GM12891 (cell line): ENCODE data around the gene SLX4IP.

Source experiments
- POLR2A ChIP-seq: IDR thresholded peaks from 2 replicates; pipeline ENCODE4 v1.6.1; 2011; ENCODE audit warnings: low read depth, low read length, control low read depth
- POLR2AphosphoS5 ChIP-seq: IDR thresholded peaks from 2 replicates; pipeline ENCODE4 v1.6.1; 2011; ENCODE audit warnings: low read depth, low read length, control low read depth
- POU2F2 ChIP-seq: IDR thresholded peaks from 2 replicates; pipeline ENCODE4 v1.6.1; 2011; ENCODE audit warnings: low read depth, mild to moderate bottlenecking, control low read depth, low read length, moderate library complexity
- SPI1 ChIP-seq: IDR thresholded peaks from 2 replicates; pipeline ENCODE4 v1.6.1; 2011; ENCODE audit warnings: low read depth, low read length, control low read depth
- TAF1 ChIP-seq: IDR thresholded peaks from 2 replicates; pipeline ENCODE4 v1.6.1; 2011; ENCODE audit warnings: low read depth, low read length, control low read depth

DNA sequence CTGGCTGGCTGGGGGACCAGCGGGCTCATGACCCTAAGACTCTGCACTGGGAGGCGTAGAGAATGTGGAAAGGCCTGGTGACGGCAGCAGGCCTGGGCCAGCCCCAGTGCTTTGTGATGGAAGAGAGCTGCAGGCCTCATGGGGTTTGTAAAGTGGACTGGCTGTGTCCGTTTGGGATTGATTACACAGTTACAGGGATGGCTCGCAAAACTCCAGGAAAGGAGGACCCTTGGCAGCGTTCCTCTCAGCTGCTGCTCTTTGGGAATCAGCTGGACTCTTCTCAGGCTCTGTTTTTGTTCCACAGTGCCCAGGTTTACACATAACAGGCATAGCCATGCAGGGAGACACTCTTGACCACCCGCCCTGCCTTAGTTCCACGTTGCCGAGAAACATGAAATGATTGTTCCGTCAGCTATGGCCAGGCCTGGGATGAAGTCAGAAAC, 89.0 kb downstream of the SLX4IP start:
- no peak for TF ChIP-seq POLR2A
- TF ChIP-seq SPI1: no peak
- no peak for TF ChIP-seq TAF1
- no peak for TF ChIP-seq POLR2AphosphoS5
- no peak for TF ChIP-seq POU2F2
